ENCODE measurements around the gene FBXW7. TPM values are rescaled to one million over a fixed set of nuclear protein-coding genes. Genes with fewer than 3 reads are reported as not detected.

The FBXW7 gene
- total and polyA plus RNA-seq, 2 donors (not counting 1 experiment from before 2014, with no cell fraction given), result 23.0 to 125 TPM

DNA sequence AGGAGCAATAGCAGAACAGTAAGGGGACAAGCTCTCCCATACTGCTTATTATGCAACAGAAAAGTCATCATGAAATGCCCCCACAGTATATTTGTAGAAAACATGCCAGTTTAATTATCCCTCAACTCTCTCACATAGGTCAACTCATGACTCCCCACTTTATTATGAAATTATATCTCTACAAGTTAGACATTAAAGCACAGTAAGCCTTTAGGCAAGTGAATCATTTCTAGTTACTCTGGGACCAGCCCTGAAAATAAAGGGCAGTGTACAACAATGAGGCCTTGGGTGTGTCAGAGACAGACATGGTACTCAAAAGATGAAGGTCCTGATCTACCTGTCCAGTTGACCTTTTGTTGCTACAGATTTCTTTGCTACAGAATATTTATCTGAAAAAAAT is 191.9 kb downstream of the FBXW7 start:
- ATAC-seq (ENCODE audit: low read depth), result no peak
- TF ChIP-seq, protein P1, sequence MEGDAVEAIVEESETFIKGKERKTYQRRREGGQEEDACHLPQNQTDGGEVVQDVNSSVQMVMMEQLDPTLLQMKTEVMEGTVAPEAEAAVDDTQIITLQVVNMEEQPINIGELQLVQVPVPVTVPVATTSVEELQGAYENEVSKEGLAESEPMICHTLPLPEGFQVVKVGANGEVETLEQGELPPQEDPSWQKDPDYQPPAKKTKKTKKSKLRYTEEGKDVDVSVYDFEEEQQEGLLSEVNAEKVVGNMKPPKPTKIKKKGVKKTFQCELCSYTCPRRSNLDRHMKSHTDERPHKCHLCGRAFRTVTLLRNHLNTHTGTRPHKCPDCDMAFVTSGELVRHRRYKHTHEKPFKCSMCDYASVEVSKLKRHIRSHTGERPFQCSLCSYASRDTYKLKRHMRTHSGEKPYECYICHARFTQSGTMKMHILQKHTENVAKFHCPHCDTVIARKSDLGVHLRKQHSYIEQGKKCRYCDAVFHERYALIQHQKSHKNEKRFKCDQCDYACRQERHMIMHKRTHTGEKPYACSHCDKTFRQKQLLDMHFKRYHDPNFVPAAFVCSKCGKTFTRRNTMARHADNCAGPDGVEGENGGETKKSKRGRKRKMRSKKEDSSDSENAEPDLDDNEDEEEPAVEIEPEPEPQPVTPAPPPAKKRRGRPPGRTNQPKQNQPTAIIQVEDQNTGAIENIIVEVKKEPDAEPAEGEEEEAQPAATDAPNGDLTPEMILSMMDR (IDR thresholded peaks at IDR 0.05), result no peak
- no peak for TF ChIP-seq EZH2 (IDR thresholded peaks at IDR 0.05; ENCODE audit: borderline replicate concordance, insufficient read depth, low read depth, low read length, poor library complexity, severe bottlenecking)
- Mint-ChIP-seq H3K4me1 (no peaks in the 10 kb centered on the region), H3K9me3 (ENCODE audit: insufficient read depth) (no peaks in the 10 kb centered on the region), H3K4me3 (no peak overlapping the region), H3K27ac (no peak overlapping the region), H3K27me3 (no peaks in the 10 kb centered on the region)
- DNase-seq, result no peak
- Histone ChIP-seq H3K4me3 (ENCODE audit: control extremely low read depth in 1 of 5, extremely low read depth in 1 of 5, insufficient read depth in 1 of 5, low read depth in 2 of 5, low read length in 4 of 5) (no peak overlapping the region), H3K9me3 (ENCODE audit: control extremely low read depth in 1 of 3, control insufficient read depth in 2 of 3, insufficient read depth in 1 of 3, low read length in 2 of 3) (no peaks in the 10 kb centered on the region), H3K27me3 (replicated peaks in 1 of 4; ENCODE audit: control extremely low read depth in 1 of 4, control insufficient read depth in 3 of 4, insufficient read depth in 4 of 4, low read length in 3 of 4) (no peaks in the 10 kb centered on the region), H3K79me2 (ENCODE audit: control insufficient read depth, insufficient read depth, low read length) (no peaks in the 10 kb centered on the region), H2AFZ (ENCODE audit: insufficient read depth, low read depth, low read length, poor library complexity, severe bottlenecking) (no peak overlapping the region), H3K27ac (ENCODE audit: low read length in 2 of 2) (no peak overlapping the region), H3K9ac (ENCODE audit: low read length) (no peak overlapping the region), H4K20me1 (ENCODE audit: control insufficient read depth, insufficient read depth, low read length, poor library complexity, severe bottlenecking) (peaks cover 4% of the 10 kb centered on the region), H3K36me3 (replicated peaks in 1 of 2; ENCODE audit: control extremely low read depth in 1 of 2, control insufficient read depth in 1 of 2, extremely low read depth in 1 of 2, insufficient read depth in 2 of 2, low read length in 1 of 2) (peaks cover 8 to 27% of the 10 kb centered on the region in 2 experiments), H3K4me1 (ENCODE audit: control insufficient read depth in 2 of 2, insufficient read depth in 2 of 2, low read length in 2 of 2) (no peaks in the 10 kb centered on the region), H3K4me2 (replicated peaks; ENCODE audit: low read depth, low read length, poor library complexity, severe bottlenecking) (no peak overlapping the region)
- ChIA-PET CTCF (no interaction called here), POLR2A (no interaction called here)
- intact Hi-C loops (cut with micrococcal nuclease), result no loop called here

GRCh38 chr4:152342293-152342692 is 193.6 kb downstream of the FBXW7 start:
- Histone ChIP-seq H2AFZ (ENCODE audit: insufficient read depth, low read depth, low read length, poor library complexity, severe bottlenecking) (no peak overlapping the region), H3K4me3 (ENCODE audit: control extremely low read depth in 1 of 5, extremely low read depth in 1 of 5, insufficient read depth in 1 of 5, low read depth in 2 of 5, low read length in 4 of 5) (no peak overlapping the region), H3K4me2 (replicated peaks; ENCODE audit: low read depth, low read length, poor library complexity, severe bottlenecking) (no peak overlapping the region), H3K79me2 (ENCODE audit: control insufficient read depth, insufficient read depth, low read length) (no peaks in the 10 kb centered on the region), H3K4me1 (ENCODE audit: control insufficient read depth in 2 of 2, insufficient read depth in 2 of 2, low read length in 2 of 2) (no peaks in the 10 kb centered on the region), H3K36me3 (replicated peaks in 1 of 2; ENCODE audit: control extremely low read depth in 1 of 2, control insufficient read depth in 1 of 2, extremely low read depth in 1 of 2, insufficient read depth in 2 of 2, low read length in 1 of 2) (peaks cover 11 to 27% of the 10 kb centered on the region in 2 experiments), H3K27ac (ENCODE audit: low read length in 2 of 2) (no peak overlapping the region), H3K27me3 (replicated peaks in 1 of 4; ENCODE audit: control extremely low read depth in 1 of 4, control insufficient read depth in 3 of 4, insufficient read depth in 4 of 4, low read length in 3 of 4) (no peaks in the 10 kb centered on the region), H4K20me1 (ENCODE audit: control insufficient read depth, insufficient read depth, low read length, poor library complexity, severe bottlenecking) (peaks cover 4% of the 10 kb centered on the region), H3K9ac (ENCODE audit: low read length) (no peak overlapping the region), H3K9me3 (ENCODE audit: control extremely low read depth in 1 of 3, control insufficient read depth in 2 of 3, insufficient read depth in 1 of 3, low read length in 2 of 3) (no peaks in the 10 kb centered on the region)
- H3K9me3 Mint-ChIP-seq (ENCODE audit: insufficient read depth), result no peaks in the 10 kb centered on the region
- H3K4me3 Mint-ChIP-seq, result no peak overlapping the region
- TF ChIP-seq, protein P1 (IDR thresholded peaks at IDR 0.05), result no peak
- TF ChIP-seq EZH2 (IDR thresholded peaks at IDR 0.05; ENCODE audit: borderline replicate concordance, insufficient read depth, low read depth, low read length, poor library complexity, severe bottlenecking), result no peak
- no peak overlapping the region for H3K27ac Mint-ChIP-seq
- H3K27me3 Mint-ChIP-seq, result no peaks in the 10 kb centered on the region
- DNase-seq (no peak), ATAC-seq (ENCODE audit: low read depth) (no peak)
- intact Hi-C loops (cut with micrococcal nuclease), result no loop called here
- CTCF ChIA-PET, result no interaction called here
- H3K4me1 Mint-ChIP-seq, result no peaks in the 10 kb centered on the region
- WGBS (ENCODE audit: insufficient coverage), result 100% methylated on average over 2 of the region's 3 CpGs
- POLR2A ChIA-PET, result no interaction called here
